ENCODE results near the gene NEXN. TPM values are rescaled to one million over a fixed set of nuclear protein-coding genes. Genes with fewer than 3 reads are reported as not detected.

NEXN gene
- total RNA-seq, 6 experiments from 2014 or later = 0.42 to 3.9 (median 1.9) TPM

DNA sequence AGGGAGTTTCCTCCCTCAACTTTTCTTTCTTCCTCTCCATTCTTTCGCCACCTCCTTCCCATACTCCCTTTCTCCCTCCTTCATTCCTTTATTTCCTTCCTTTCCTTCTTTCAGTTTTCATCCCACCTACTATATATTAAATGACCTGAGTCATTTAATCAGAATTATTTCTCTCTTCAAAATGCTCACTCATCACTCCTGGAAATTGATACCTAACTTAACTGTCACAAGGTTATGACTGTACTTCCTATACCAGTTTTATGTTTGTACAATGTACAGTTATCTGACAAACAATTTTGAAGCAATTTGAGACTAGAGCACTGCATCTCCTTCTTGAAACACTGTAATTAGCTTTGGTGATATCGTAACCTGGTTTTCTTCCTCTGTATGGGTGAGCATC is 41.4 kb downstream of the NEXN start:
- intact Hi-C loops (cut with DNase I) = no loop called here
- no peaks in the 10 kb centered on the region for H3K9me3 ChIP-seq
- no peaks in the 10 kb centered on the region for H3K27me3 ChIP-seq
- H3K4me1 ChIP-seq = no peaks in the 10 kb centered on the region
- H3K27ac ChIP-seq = no peak overlapping the region
- no peak overlapping the region for H3K4me3 ChIP-seq
- whole genome bisulfite sequencing (ENCODE audit: insufficient coverage, low coverage, low lambda C conversion rate, missing lambda C conversion rate) = 88% methylated on average over 2 of the region's 2 CpGs
- no peaks in the 10 kb centered on the region for H3K36me3 ChIP-seq
- ATAC-seq (no peak), DNase-seq (no peak)
- no peak for TF ChIP-seq POLR2A (IDR thresholded peaks at IDR 0.05)
- no peak for TF ChIP-seq CTCF (IDR thresholded peaks at IDR 0.05)

GRCh38 chr1:77938651-77939050 is 50.2 kb downstream of the NEXN start:
- H3K4me1 ChIP-seq = no peaks in the 10 kb centered on the region
- no peak overlapping the region for H3K4me3 ChIP-seq
- H3K27me3 ChIP-seq = no peaks in the 10 kb centered on the region
- TF ChIP-seq CTCF (IDR thresholded peaks at IDR 0.05) (no peak), POLR2A (IDR thresholded peaks at IDR 0.05) (no peak)
- H3K27ac ChIP-seq = no peak overlapping the region
- peaks cover 0 to 12% (median 6%) of the 10 kb centered on the region in 4 donors for H3K36me3 ChIP-seq
- intact Hi-C loops (cut with DNase I) = no loop called here
- no peaks in the 10 kb centered on the region for H3K9me3 ChIP-seq
- ATAC-seq (no peak), DNase-seq (no peak)

GRCh38 chr1:77940921-77941570 is 52.6 kb downstream of the NEXN start:
- H3K27me3 ChIP-seq = no peaks in the 10 kb centered on the region
- no peak for ATAC-seq
- no peaks in the 10 kb centered on the region for H3K9me3 ChIP-seq
- peaks cover 0 to 36% (median 16%) of the 10 kb centered on the region in 4 donors for H3K36me3 ChIP-seq
- WGBS (ENCODE audit: insufficient coverage, low coverage, low lambda C conversion rate, missing lambda C conversion rate) = 90% methylated on average over 4 of the region's 4 CpGs
- intact Hi-C loops (cut with DNase I) = no loop called here
- H3K4me3 ChIP-seq = no peak overlapping the region
- H3K4me1 ChIP-seq = no peaks in the 10 kb centered on the region
- TF ChIP-seq POLR2A (IDR thresholded peaks at IDR 0.05) = no peak
- TF ChIP-seq CTCF (IDR thresholded peaks at IDR 0.05) = no peak
- H3K27ac ChIP-seq = no peak overlapping the region
- no peak for DNase-seq

DNA sequence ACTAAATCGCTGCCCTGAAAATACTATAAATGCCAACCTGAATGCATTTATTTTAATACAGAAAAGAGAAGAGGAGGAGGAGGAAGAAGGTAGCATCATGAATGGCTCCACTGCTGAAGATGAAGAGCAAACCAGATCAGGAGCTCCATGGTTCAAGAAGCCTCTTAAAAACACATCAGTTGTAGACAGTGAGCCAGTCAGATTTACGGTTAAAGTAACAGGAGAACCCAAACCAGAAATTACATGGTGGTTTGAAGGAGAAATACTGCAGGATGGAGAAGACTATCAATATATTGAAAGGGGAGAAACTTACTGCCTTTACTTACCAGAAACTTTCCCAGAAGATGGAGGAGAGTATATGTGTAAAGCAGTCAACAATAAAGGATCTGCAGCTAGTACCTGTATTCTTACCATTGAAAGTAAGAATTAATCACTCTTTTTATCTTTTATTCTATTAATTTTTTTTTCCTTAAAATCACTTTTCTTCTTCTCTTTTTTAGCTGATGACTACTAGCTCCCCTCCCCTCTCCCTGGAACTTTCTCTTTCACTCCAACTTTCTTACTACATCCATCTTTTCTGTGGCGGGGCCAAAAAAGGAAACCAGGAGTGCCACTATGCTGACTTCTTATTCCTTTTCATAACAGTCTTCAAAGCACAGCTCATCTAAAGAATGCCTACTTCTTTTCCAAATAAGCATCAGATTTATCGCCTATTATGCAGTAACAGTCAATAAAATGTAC is 54.1 kb downstream of the NEXN start:
- Histone ChIP-seq H3K27me3 (no peaks in the 10 kb centered on the region), H3K36me3 (peaks cover 0 to 51% (median 24%) of the 10 kb centered on the region in 4 donors), H3K4me3 (no peak overlapping the region), H3K27ac (no peak overlapping the region), H3K9me3 (no peaks in the 10 kb centered on the region), H3K4me1 (no peaks in the 10 kb centered on the region)
- ATAC-seq = no peak
- intact Hi-C loops (cut with DNase I) = no loop called here
- TF ChIP-seq CTCF (IDR thresholded peaks at IDR 0.05) (no peak), POLR2A (IDR thresholded peaks at IDR 0.05) (no peak)
- no peak for DNase-seq
- 92% methylated on average over 4 of the region's 4 CpGs for WGBS (ENCODE audit: insufficient coverage, low coverage, low lambda C conversion rate, missing lambda C conversion rate)

Data from right lobe of liver (tissue), 6 donors.